ENCODE measurements around the gene GRB14.
"Not testable (repeated sequence)": the region's sequence is repeated elsewhere in the genome, so short reads cannot be mapped to it uniquely, and the experiment has no call there.

Gene GRB14

DNA sequence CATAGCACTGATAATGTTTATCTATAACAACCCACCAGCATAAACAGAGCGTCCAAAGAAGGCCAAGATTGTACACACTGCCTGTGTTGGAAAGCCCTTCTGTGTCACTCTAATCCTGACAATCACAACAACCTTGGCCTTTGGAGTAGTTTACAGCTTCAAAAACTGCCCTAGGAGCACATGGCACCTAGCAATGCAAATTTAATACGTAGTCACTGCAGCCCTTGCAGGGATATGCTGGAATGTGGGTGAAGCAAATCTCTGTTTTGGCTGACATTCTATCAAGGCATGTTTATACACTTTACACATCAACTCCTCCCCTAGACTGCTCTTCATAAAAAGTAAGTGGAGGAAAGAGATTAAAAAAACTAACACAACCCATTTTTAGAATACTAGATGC is 66.8 kb downstream of the GRB14 start:
- DNase-seq, result no peak

- no peak for DNase-seq
These were observed 69.8 kb downstream of the GRB14 start for GRCh38 chr2:164551519-164551918.

DNA sequence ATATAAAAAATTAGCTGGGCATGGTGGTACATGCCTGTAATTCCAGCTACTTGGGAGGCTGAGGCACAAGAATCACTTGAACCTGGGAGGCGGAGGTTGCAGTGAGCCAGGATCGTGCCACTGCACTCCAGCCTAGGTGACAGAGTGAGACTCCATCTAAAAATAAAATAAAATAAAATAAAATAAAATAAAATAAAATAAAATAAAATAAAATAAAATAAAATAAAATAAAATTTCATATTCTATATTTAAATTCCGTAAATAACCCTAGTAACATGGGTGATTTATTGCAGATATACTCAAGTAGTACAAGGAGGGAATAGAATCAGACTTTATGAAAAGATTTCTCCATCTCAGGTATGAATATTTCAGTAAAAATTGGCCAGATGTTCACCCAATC is 71.6 kb downstream of the GRB14 start:
- DNase-seq, result not testable (repeated sequence)

DNA sequence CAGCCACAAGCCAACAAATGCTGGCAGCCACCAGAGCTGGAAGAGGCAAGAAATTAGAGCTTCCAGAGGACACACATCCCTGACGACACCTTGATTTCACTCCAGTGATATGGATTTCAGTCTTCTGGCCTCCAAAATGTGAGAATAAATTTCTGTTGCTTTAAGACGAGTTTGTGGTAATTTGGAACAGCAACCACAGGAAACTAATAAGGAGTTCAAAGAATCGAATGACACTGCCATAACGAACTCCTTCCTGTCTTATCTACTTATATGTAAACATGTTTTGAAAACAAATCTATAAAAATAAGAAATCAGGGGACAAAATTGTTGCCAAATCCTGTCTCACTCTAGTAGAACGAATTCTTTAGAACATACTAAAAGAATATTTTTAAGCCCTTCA is 75.8 kb downstream of the GRB14 start:
- no peak for DNase-seq

GRCh38 chr2:164542581-164543021 is 78.7 kb downstream of the GRB14 start:
- DNase-seq, result no peak

GRCh38 chr2:164538240-164538866 is 82.9 kb downstream of the GRB14 start:
- no peak for DNase-seq

DNA sequence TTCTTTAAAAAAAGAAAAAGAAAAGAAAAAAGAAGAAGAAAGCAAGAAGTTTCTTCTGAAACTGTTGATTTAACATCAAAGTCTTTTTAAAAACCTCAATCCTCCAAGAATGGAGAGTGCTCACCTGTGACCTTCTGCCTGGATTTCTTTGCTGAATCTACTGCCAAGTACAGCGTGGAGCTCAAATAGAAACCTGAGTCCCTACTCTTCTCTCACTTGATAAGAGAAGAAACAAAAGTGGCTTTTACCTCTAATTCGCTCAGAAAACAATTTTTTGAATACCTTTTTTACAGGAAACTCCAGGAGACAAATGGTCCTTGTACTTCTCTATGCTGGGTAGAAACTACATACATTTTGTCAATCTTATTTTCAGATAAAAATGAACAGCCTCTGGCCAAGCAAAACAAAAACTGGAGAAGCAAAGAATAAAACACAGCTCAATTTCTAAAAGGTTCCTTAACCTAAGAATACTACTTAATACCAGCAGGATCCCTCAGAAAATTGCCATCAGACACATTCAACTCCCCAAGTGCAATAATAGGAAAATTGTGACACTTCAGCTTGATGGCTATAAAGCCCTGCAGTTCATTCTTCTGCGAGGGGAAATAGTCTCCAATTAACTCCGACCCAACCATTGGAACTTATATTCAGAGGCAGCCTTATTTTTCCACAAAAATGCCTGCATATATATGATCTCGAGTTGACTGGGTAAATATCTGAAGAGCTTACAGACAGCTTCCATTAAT is 85.8 kb downstream of the GRB14 start:
- DNase-seq, result no peak

DNA sequence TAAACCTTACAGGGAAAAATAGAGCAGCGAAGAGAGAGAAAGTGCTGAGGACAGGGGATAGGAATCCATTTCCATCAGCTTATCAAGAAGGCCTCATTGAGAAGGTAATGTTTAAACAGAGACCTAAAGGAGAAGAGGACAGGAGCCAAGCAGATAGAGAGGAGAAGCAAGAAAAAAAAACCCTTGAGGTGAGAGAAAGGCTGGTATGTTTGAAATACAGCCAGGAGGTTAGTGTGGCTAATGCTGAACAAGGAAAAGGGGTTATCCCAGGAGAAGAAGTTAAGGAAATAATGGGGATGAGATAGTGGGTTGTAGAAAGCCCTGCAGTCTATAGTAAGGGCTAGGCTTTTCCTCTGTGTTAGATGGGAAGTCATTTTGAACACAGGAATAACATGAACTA is 90.8 kb downstream of the GRB14 start:
- DNase-seq, result no peak

GRCh38 chr2:164523726-164524125 is 97.6 kb downstream of the GRB14 start:
- no peak for DNase-seq

GRCh38 chr2:164523009-164523408 is 98.3 kb downstream of the GRB14 start:
- DNase-seq, result no peak

- no peak for DNase-seq
These were observed 98.7 kb downstream of the GRB14 start for GRCh38 chr2:164522561-164522981.

- no peak for DNase-seq
These were observed 105.5 kb downstream of the GRB14 start for GRCh38 chr2:164515734-164516133.

- DNase-seq, result no peak
These were observed 106.3 kb downstream of the GRB14 start for GRCh38 chr2:164515030-164515429.

DNA sequence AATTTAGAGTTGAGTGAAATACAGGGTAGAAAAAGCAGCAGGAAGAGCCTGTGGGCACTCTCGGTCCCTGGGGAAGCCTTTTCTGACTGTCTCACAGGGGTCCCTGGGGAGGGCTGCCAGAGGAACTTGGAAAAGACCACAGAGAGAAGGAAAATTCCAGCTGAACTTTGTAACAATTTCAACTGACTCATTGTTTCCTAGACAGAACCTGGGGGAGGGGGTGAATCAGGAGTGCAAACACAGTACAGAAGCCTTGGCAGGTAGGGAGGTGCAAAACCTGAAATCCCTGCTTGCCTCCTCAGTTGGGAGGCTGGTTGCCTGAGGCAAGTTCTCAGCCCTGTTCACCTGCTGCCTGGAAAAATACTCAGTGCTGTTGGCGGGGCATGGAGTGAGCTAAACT is 106.8 kb downstream of the GRB14 start:
- DNase-seq, result no peak

GRCh38 chr2:164512871-164513270 is 108.4 kb downstream of the GRB14 start:
- no peak for DNase-seq

DNA sequence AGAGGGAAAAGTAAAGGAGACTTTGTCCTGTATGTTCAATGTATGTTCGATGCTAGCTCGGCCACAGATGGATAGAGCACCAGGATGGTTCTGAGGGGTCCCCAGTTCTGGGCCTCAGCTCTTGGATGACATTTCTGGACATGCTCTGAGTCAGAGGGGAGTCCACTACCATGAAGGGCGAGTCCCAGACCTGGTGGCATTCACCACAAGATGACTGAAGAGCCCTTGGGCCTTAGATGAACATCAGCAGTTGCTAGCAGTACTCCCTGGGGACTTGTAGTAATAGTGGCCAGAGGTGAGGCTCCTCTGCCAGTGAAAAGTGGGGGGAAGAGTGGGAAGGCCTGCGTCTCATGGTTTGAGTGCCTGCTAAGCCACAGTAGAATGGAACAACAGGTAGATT is 109.5 kb downstream of the GRB14 start:
- no peak for DNase-seq

- no peak for DNase-seq
These were observed 110.4 kb downstream of the GRB14 start for GRCh38 chr2:164510895-164511294.

DNA sequence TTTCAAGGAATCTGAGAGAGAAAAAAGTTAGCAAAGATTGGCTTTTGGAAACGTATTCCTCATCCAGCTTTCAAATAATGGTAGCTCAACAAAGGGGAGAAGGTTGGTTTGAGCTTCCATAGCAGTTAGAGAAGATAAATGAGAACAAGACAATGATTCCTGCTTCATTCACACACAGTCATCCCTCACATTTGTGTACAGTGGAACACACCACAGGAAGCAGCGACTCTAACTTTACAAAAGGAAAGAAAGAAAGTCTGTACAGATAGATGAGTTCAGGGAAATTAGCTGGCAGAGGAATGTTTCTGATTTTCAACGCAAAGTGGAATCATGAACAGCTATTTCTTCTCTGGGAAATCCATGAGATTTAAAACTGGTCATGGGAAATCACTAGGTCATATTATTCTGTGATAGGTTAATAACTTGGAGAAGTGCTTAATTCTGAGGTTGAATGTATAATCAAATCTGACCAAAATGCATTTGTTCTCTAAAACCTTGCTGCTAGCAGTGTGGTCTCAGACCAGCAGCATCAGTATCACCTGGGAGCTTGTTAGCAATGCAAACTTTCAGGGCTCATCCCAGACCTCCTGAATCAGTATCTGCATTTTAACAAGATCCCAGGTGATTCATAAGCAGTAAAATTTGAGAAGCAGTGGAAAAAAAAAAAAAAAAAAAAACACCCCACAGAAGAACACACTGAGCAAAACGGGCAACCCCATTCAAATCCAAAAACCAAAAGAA is 112.0 kb downstream of the GRB14 start:
- DNase-seq, result no peak

GRCh38 chr2:164504253-164504652 is 117.0 kb downstream of the GRB14 start:
- no peak for DNase-seq

- no peak for DNase-seq
These were observed 122.4 kb downstream of the GRB14 start for GRCh38 chr2:164498836-164499235.

GRCh38 chr2:164496881-164497280 is 124.4 kb downstream of the GRB14 start:
- no peak for DNase-seq

DNA sequence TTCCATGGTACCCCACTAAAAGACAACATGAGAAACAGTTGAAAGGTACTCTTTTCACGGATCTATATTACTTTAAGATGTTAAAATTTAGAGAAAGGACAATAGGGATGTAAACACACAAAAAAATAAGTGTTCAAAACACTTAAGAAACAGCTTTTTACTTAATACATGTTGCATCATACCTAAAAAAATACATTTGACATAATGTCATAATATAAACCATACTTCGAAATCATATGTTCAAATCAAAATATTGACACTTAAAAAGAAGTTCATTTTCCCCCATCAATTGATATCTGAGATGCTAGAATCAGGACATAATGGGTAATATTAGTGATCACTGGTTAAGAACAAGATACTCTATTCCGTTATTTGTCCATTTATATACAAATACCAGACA is 124.9 kb downstream of the GRB14 start:
- no peak for DNase-seq

- DNase-seq, result no peak
These were observed 125.6 kb downstream of the GRB14 start for GRCh38 chr2:164495491-164496223.

Data from activated naive CD4-positive, alpha-beta T cell treated with Interleukin-2 at 50 U/mL for 16 hours (primary cell).